ENCODE data around the gene DHCR24. TPM values are rescaled to one million over a fixed set of nuclear protein-coding genes. Genes with fewer than 3 reads are reported as not detected.

The DHCR24 gene
- 63.2 TPM for total RNA-seq

GRCh38 chr1:54886724-54887664 lies at the start of gene DHCR24:
Gene DHCR24 (minus strand): TSS chr1:54887195. CDS start chr1:54887119, 76 bp downstream.

DNA sequence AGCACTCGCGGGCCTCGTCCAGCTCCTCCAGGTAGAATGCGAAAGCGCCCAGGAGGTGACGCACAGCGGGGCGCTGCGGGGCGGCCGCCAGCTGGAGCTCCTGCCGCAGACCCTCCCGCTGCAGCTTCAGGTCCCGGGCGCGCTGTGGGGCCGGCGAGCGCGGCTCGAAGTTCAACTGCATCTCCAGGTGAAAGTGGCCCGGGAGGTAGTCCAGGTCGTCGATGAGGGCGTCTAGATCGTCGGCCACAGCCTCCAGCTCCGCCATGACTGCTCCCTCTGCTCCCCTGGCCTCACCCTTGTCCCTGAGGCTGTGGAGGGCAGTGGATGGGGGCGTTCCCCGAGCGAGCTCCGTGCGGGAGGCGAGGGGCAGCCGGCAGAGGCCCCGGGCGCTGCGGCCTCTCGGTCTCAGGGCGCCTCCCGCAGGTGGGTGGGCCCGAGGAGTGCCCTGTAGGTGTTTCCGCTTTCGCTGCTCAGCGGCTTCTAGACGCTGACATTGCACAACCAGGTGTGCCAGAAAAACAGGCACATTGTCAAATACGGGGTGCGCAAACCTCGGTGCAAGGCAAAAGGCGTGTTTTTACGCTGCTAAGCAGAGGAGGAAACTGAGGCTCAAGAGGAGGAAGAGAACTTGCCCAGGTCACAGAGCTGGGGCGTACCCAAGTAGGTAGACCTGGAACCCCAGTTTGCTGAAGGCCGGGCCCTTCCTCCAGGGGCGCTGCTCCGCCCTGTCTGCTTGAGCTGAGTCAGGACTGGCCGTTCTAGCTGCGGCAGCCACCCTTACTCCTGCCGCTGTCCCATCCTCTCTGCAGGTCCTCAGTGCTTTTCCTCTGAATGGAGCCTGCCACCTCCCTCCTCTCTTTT lies 85.9 kb downstream of the DHCR24 start, which contains the start of gene TTC22:
Gene TTC22 (minus strand): TSS at position 425 of the 861 bp plus-strand sequence. CDS start 160 bp downstream, at position 265.

Other genes starting within 250 kb of the DHCR24 start
- gene MROH7, start 245.4 kb downstream of the DHCR24 start, total RNA-seq: 2.5 TPM
- 21.6 TPM for gene TTC4, start 171.3 kb downstream of the DHCR24 start, total RNA-seq
- gene PARS2, start 122.7 kb downstream of the DHCR24 start, total RNA-seq: 2.8 TPM
- gene TTC22, start 85.9 kb downstream of the DHCR24 start, total RNA-seq: not detected
- not detected for gene TMEM61, start 93.4 kb upstream of the DHCR24 start, total RNA-seq
- not detected for gene BSND, start 111.7 kb upstream of the DHCR24 start, total RNA-seq
- 3.8 TPM for gene PCSK9, start 152.4 kb upstream of the DHCR24 start, total RNA-seq